DMS 273 (cell line): Measurements from ENCODE around the gene DEAF1.
"Not testable (repeated sequence)": the region's sequence is repeated elsewhere in the genome, so short reads cannot be mapped to it uniquely, and the experiment has no call there.

Experiments
- DNase-seq: peaks from one replicate; lab custom pipeline; 2025; ENCODE audit not compliant: unreplicated experiment; lab: John Stamatoyannopoulos, UW

The DEAF1 gene

GRCh38 chr11:694563-695287 is at the start of gene DEAF1:
Gene DEAF1, minus strand, starts transcription at chr11:695222. Its CDS starts 175 bp downstream, at chr11:695047.
- DNase-seq: peak; percentile 97

GRCh38 chr11:742571-743201 is 47.7 kb upstream of the DEAF1 start:
- no peak for DNase-seq

- DNase-seq: no peak
Observed at GRCh38 chr11:742156-742546, 47.1 kb upstream of the DEAF1 start.

GRCh38 chr11:737899-738298 is 42.9 kb upstream of the DEAF1 start:
- DNase-seq: not testable (repeated sequence)

GRCh38 chr11:737366-737765 is 42.3 kb upstream of the DEAF1 start:
- no peak for DNase-seq

GRCh38 chr11:734541-734940 is 39.5 kb upstream of the DEAF1 start:
- DNase-seq: not testable (repeated sequence)

- no peak for DNase-seq
Observed at GRCh38 chr11:733072-733471, 38.0 kb upstream of the DEAF1 start.

- DNase-seq: no peak
Observed at GRCh38 chr11:729492-730074, 34.6 kb upstream of the DEAF1 start.

GRCh38 chr11:728901-729491 is 34.0 kb upstream of the DEAF1 start:
- no peak for DNase-seq

GRCh38 chr11:727859-728748 is 33.1 kb upstream of the DEAF1 start:
- peak; percentile 85 for DNase-seq

- DNase-seq: no peak
Observed at GRCh38 chr11:727281-727701, 32.3 kb upstream of the DEAF1 start.

- DNase-seq: peak; percentile 77
Observed at GRCh38 chr11:726278-727220, 31.5 kb upstream of the DEAF1 start.

- no peak for DNase-seq
Observed at GRCh38 chr11:725624-726202, 30.7 kb upstream of the DEAF1 start.

- no peak for DNase-seq
Observed at GRCh38 chr11:724778-725386, 29.9 kb upstream of the DEAF1 start.

GRCh38 chr11:724049-724777 is 29.2 kb upstream of the DEAF1 start:
- DNase-seq: no peak

- DNase-seq: peak; percentile 52
Observed at GRCh38 chr11:723120-723883, 28.3 kb upstream of the DEAF1 start.

- no peak for DNase-seq
Observed at GRCh38 chr11:722346-722811, 27.4 kb upstream of the DEAF1 start.
